K562 (cell line): Measurements from ENCODE around the gene ZFX. TPM values are rescaled to one million over a fixed set of nuclear protein-coding genes. Genes with fewer than 3 reads are reported as not detected.

Experiments used
- ATAC-seq: fragments of 200-7000 bp; cut with Tn5 transposase; 3 replicates; pipeline ENCODE4 v1.9.1; 2020; ENCODE audit warnings: moderate library complexity
- BruUV-seq: library from RNA; stranded (reverse); fragments of 400-500 nt; replicated peaks from 2 replicates; lab custom pipeline; 2021; lab: Mats Ljungman, UMichigan
- CTCF ChIA-PET: fragments of 300-600 bp; formaldehyde crosslinking; extraction: SDS; loops from one replicate; lab custom pipeline; 2021; ENCODE audit warnings: low intra/inter-chr PET ratio; lab: Yijun Ruan, JAX
- POLR2A ChIA-PET: fragments of 300-600, 350-650 bp; sonication (Branson Sonifier 250); formaldehyde crosslinking; extraction: SDS; loops from one replicate; lab custom pipeline; 2021; ENCODE audit warnings: antibody characterized with exemption, inconsistent platforms; lab: Yijun Ruan, JAX
- DNase-seq, 4 experiments: peaks; one replicate each; pipeline versions ENCODE4 v3.0.0 to v3.0.0-alpha.2; 2011 to 2018; ENCODE audit warnings: low spot score in 3 of 4, mixed read lengths in 3 of 4; ENCODE audit errors: extremely low read depth in 1 of 4
- FAIRE-seq: peaks from 2 replicates; lab custom pipeline; 2011; peaks lifted over from hg19 to GRCh38; lab: Jason Lieb, UNC
- H2AFZ ChIP-seq: 2 replicates; pipeline ENCODE4 v1.6.0; 2011; ENCODE audit warnings: low read depth, low read length, control low read depth, inconsistent platforms
- H3K27ac ChIP-seq: fragments of 200-600 bp; 3 replicates; pipeline ENCODE4 v1.8.0; 2011; ENCODE audit warnings: low read depth, mild to moderate bottlenecking, control low read depth, inconsistent platforms, low read length, moderate library complexity, mixed read lengths; ENCODE audit errors: extremely low read depth
- H3K27me3 ChIP-seq, 2 experiments: fragments of 300-600 bp in 1 of 2; 2 replicates in 1 of 2; 3 replicates in 1 of 2; pipeline versions ENCODE4 v1.6.0 to v1.8.0; 2011; ENCODE audit warnings: inconsistent platforms in 2 of 2, low read length in 2 of 2, mild to moderate bottlenecking in 1 of 2, mixed read lengths in 1 of 2, moderate library complexity in 1 of 2; ENCODE audit not compliant: control insufficient read depth in 2 of 2, insufficient read depth in 2 of 2
- H3K36me3 ChIP-seq: fragments of 300-600 bp; 3 replicates; pipeline ENCODE4 v1.8.0; 2011; ENCODE audit warnings: mild to moderate bottlenecking, low read length, inconsistent platforms; ENCODE audit not compliant: control insufficient read depth, insufficient read depth
- H3K4me1 ChIP-seq, 2 experiments: fragments of 200-600 bp in 1 of 2; replicated peaks in 1 of 2; 2 replicates in 1 of 2; 3 replicates in 1 of 2; pipeline versions ENCODE4 v1.5.1 to v1.8.0; 2011; ENCODE audit warnings: inconsistent platforms in 2 of 2, low read length in 2 of 2, mild to moderate bottlenecking in 1 of 2, mixed read lengths in 1 of 2, moderate library complexity in 1 of 2; ENCODE audit not compliant: control insufficient read depth in 2 of 2, insufficient read depth in 2 of 2
- H3K4me2 ChIP-seq: 2 replicates; pipeline ENCODE4 v1.6.1; 2011; ENCODE audit warnings: low read length, control low read depth, inconsistent platforms, mixed read lengths; ENCODE audit not compliant: insufficient read depth
- H3K4me3 ChIP-seq: fragments of 200-600 bp; sonication (generic), shearing (Covaris generic); 2 replicates; pipeline ENCODE4 v1.5.1; 2016; ENCODE audit warnings: control low read depth, inconsistent platforms
- H3K79me2 ChIP-seq: fragments of 200-600 bp; 3 replicates; pipeline ENCODE4 v1.8.0; 2011; ENCODE audit warnings: low read length, inconsistent platforms; ENCODE audit not compliant: control insufficient read depth, insufficient read depth
- H3K9ac ChIP-seq, 2 experiments: 2 replicates each; pipeline versions ENCODE4 v1.6.0 to v1.6.1; 2011; ENCODE audit warnings: low read depth in 2 of 2, low read length in 2 of 2, control low read depth in 1 of 2, inconsistent platforms in 1 of 2, mild to moderate bottlenecking in 1 of 2, mixed read lengths in 1 of 2; ENCODE audit not compliant: insufficient read depth in 1 of 2
- H3K9me1 ChIP-seq: one replicate; pipeline ENCODE4 v1.6.0; 2011; ENCODE audit warnings: inconsistent platforms, mild to moderate bottlenecking, low read length, moderate library complexity; ENCODE audit not compliant: control insufficient read depth, insufficient read depth
- H3K9me3 ChIP-seq: replicated peaks from 2 replicates; pipeline ENCODE4 v1.5.1; 2011; ENCODE audit warnings: low read depth, low read length, inconsistent platforms; ENCODE audit not compliant: control insufficient read depth, insufficient read depth
- H4K20me1 ChIP-seq: replicated peaks from 2 replicates; pipeline ENCODE4 v1.6.1; 2011; ENCODE audit warnings: low read length, inconsistent platforms, mixed read lengths; ENCODE audit not compliant: control insufficient read depth, insufficient read depth
- HMG20A ChIP-seq: fragments of 450-650 bp; formaldehyde crosslinking; conservative IDR thresholded peaks from 2 replicates; pipeline ENCODE4 v1.4.0; 2020; ENCODE audit warnings: mild to moderate bottlenecking, mixed read lengths
- RBM25 ChIP-seq: fragments of 200-400 bp; formaldehyde crosslinking; IDR thresholded peaks from 2 replicates; pipeline ENCODE4 v1.6.1; 2018; ENCODE audit warnings: low read length, low read depth, moderate library complexity; ENCODE audit not compliant: severe bottlenecking
- STAT6 ChIP-seq: sonication (generic); formaldehyde crosslinking; IDR thresholded peaks from 2 replicates; pipeline ENCODE4 v1.8.1; 2023; ENCODE audit warnings: mild to moderate bottlenecking, missing genetic modification reagents
- U2AF1 ChIP-seq: fragments of 200-400 bp; formaldehyde crosslinking; optimal IDR thresholded peaks from 2 replicates; pipeline ENCODE3; 2017; ENCODE audit warnings: mild to moderate bottlenecking, low read depth, low read length, moderate library complexity
- ZNF184 ChIP-seq: sonication (generic); formaldehyde crosslinking; IDR thresholded peaks from 2 replicates; pipeline ENCODE4 v1.5.0; 2020; ENCODE audit warnings: missing genetic modification reagents
- WGBS: fragments of 100-300 bp; shearing (Covaris generic); methylation state at CpG from one replicate; pipeline ENCODE4 v1.1.6; 2016; ENCODE audit warnings: low coverage, mixed read lengths; ENCODE audit not compliant: insufficient coverage; ENCODE audit errors: missing lambda C conversion rate; 5-methylcytosine and 5-hydroxymethylcytosine counted together
- in situ Hi-C: fragments of 300-500 bp; cut with MboI; formaldehyde crosslinking; loops from 4 replicates; pipeline ENCODE4 v1.15.0; 2018; ENCODE audit warnings: inconsistent platforms, mixed read lengths
- intact Hi-C: fragments of 100-400 bp; cut with micrococcal nuclease; formaldehyde crosslinking; loops from 2 replicates; pipeline ENCODE4 v1.14.2; 2022
- polyA plus RNA-seq, 8 experiments: library from polyadenylated mRNA; depleted of rRNA in 4 of 8; stranded (reverse) in 5 of 8; unstranded in 3 of 8; fragments of >200 nt; fragmentation: Nextera tagmentation in 2 of 8; fragmentation: Illumina TruSeq in 1 of 8; extraction: Ambion mirVana in 2 of 8; extraction: Trizol in 1 of 8; gene quantifications; 2 replicates each; pipeline versions ENCODE4 v1.2.1 to v1.2.3, GENCODE V29; 2011 to 2014; ENCODE audit warnings: inconsistent platforms in 1 of 8, missing spikeins in 1 of 8
- total RNA-seq, 7 experiments: library from RNA; depleted of rRNA in 6 of 7; stranded (reverse); fragments of >200 nt in 6 of 7; fragmentation: Illumina TruSeq in 2 of 7; extraction: Trizol in 2 of 7; gene quantifications; 2 replicates each; pipeline versions ENCODE4 v1.2.1 to v1.2.3, GENCODE V29; 2011 to 2021; ENCODE audit warnings: low replicate concordance in 1 of 7

The ZFX gene
- total and polyA plus RNA-seq, 9 of the 15 experiments (the other 6 are each of a cell fraction or from before 2014, with no cell fraction given), result 5.3 to 25.2 (median 11.4) TPM

DNA sequence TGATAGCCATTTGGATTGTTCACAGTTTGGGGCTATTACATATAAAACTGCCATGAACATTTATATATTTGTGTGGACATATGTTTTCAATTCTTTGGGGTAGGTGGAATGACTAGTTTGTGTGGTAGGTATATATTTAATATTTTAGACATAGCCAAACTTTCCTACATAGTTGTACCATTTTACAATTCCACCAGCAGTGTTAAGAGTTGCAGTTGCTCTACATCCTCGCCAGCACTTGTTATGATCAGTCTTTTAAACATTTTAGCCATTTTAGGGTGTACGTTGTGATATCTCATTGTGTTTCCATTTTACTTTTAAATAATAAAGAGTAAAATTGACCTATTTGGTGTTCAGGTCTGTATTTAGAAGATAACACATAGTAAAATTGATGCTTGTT, 76.6 kb downstream of the ZFX start:
- BruUV-seq, result no TSS peak
- no peaks in the 10 kb centered on the region for H3K9me1 ChIP-seq
- H3K27ac ChIP-seq, result no peak overlapping the region
- no peak overlapping the region for H3K4me3 ChIP-seq
- H3K27me3 ChIP-seq, result no peaks in the 10 kb centered on the region
- intact Hi-C loops (no loop called here), in situ Hi-C loops (no loop called here)
- DNase-seq (no peak), FAIRE-seq (no peak), ATAC-seq (no peak)
- no peaks in the 10 kb centered on the region for H3K36me3 ChIP-seq
- H3K9me3 ChIP-seq, result 0 out of 2 replicates have a peak, but pooled peaks cover 2% of the 10 kb centered on the region
- CTCF ChIA-PET, result no interaction called here
- H2AFZ ChIP-seq, result no peak overlapping the region
- TF ChIP-seq ZNF184 (CRISPR knock-in tag), result 0 out of 2 replicates have a peak, but pooled peaks have one; percentile 53
- TF ChIP-seq HMG20A (CRISPR knock-in tag), result no peak
- TF ChIP-seq U2AF1, result no peak
- peak; percentile 57 for TF ChIP-seq RBM25
- TF ChIP-seq STAT6 (CRISPR knock-in tag), result no peak
- POLR2A ChIA-PET, result no interaction called here
- H4K20me1 ChIP-seq, result no peaks in the 10 kb centered on the region
- H3K4me1 ChIP-seq, result peaks cover 12 to 21% of the 10 kb centered on the region in 2 experiments; a peak in 4 of 5 replicates
- H3K4me2 ChIP-seq, result no peak overlapping the region
- WGBS, result 57% methylated on average over 2 of the region's 2 CpGs
- H3K79me2 ChIP-seq, result no peaks in the 10 kb centered on the region
- H3K9ac ChIP-seq, result no peak overlapping the region
